Activated B cell treated with CpG ODN at 0.5 μM for 24 hours (primary cell): ENCODE measurements around the gene PRDM16. TPM values are rescaled to one million over a fixed set of nuclear protein-coding genes. Genes with fewer than 3 reads are reported as not detected.

Experiments used
- ATAC-seq: fragments of 200-7000 bp; cut with Tn5 transposase; one replicate; pipeline ENCODE4 v1.10.0; 2021; ENCODE audit warnings: low read depth, mild to moderate bottlenecking, moderate library complexity
- CTCF ChIA-PET: fragments of 350-600 bp; sonication (Branson Sonifier 250); formaldehyde crosslinking; loops from one replicate; lab custom pipeline; 2021; ENCODE audit warnings: antibody characterized with exemption; lab: Charles Lee
- POLR2A ChIA-PET: fragments of 350-600 bp; sonication (Branson Sonifier 250); formaldehyde crosslinking; loops from one replicate; lab custom pipeline; 2021; ENCODE audit warnings: antibody characterized with exemption; lab: Charles Lee
- DNase-seq: peaks from one replicate; pipeline ENCODE4 v3.0.0; 2022
- H3K27ac Mint-ChIP-seq: one replicate; pipeline ENCODE4 v1.8.0; 2020; ENCODE audit warnings: mixed read lengths
- H3K27me3 Mint-ChIP-seq: one replicate; pipeline ENCODE4 v1.8.0; 2021; ENCODE audit warnings: mixed read lengths
- H3K36me3 Mint-ChIP-seq: one replicate; pipeline ENCODE4 v1.8.0; 2021; ENCODE audit warnings: low read depth, mixed read lengths
- H3K4me1 Mint-ChIP-seq: one replicate; pipeline ENCODE4 v1.8.0; 2021; ENCODE audit warnings: mixed read lengths
- H3K4me3 Mint-ChIP-seq: one replicate; pipeline ENCODE4 v1.8.0; 2020; ENCODE audit warnings: mild to moderate bottlenecking, mixed read lengths
- H3K9me3 Mint-ChIP-seq: one replicate; pipeline ENCODE4 v1.8.0; 2020; ENCODE audit warnings: mixed read lengths
- intact Hi-C: fragments of 100-400 bp; cut with micrococcal nuclease; formaldehyde crosslinking; loops from one replicate; pipeline ENCODE4 v1.15.1; 2024
- total RNA-seq: library from RNA; stranded (reverse); gene quantifications from 2 replicates; pipeline ENCODE4 v1.2.3, GENCODE V29; 2022
- TF ChIP-seq, protein P1 (sequence below): fragments of 200-600 bp; IDR thresholded peaks from one replicate; pipeline ENCODE4 v1.8.0; 2022; ENCODE audit warnings: antibody characterized with exemption, mild to moderate bottlenecking

The PRDM16 gene
- total RNA-seq, 1 donor from 2014 or later: not detected

DNA sequence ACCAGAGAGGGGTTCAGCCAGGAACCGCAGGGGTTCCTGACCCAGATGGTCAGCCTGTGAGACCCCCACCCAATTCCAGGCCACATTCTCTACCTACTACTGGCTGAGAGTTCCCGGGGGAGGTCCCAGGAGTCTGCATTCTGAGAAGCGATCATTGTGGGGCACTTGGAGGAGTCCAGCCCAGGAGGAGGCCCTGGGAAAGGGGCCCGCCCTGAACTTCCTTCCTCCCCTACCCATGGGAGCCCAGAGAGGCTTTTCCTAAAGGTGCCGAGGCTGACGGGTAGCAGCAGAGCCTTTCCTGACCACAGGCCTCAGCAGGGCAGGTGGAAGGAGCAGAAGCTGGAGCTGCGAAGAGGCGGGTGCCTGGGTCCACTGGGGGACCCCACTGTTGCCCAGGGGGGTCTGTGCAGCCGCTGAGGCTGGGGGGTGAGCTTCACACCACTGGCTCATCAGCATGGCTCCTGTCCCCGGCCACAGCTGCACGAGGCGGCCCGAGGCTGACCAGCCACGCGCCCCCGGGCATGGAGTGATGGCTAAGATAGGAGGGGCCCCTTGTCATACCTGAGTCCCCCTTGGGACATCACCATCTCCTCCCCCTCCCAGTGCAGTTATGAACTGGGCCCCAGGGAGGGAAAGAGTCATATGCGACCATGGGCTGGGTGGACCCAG lies 127.7 kb downstream of the PRDM16 start:
- ATAC-seq: no peak
- intact Hi-C loops: no loop called here
- Mint-ChIP-seq H3K4me1 (no peaks in the 10 kb centered on the region), H3K27me3 (peaks cover 4% of the 10 kb centered on the region), H3K9me3 (no peaks in the 10 kb centered on the region), H3K27ac (no peak overlapping the region), H3K4me3 (no peak overlapping the region), H3K36me3 (no peaks in the 10 kb centered on the region)
- ChIA-PET CTCF (no interaction called here), POLR2A (no interaction called here)
- DNase-seq: no peak
- TF ChIP-seq, protein P1, sequence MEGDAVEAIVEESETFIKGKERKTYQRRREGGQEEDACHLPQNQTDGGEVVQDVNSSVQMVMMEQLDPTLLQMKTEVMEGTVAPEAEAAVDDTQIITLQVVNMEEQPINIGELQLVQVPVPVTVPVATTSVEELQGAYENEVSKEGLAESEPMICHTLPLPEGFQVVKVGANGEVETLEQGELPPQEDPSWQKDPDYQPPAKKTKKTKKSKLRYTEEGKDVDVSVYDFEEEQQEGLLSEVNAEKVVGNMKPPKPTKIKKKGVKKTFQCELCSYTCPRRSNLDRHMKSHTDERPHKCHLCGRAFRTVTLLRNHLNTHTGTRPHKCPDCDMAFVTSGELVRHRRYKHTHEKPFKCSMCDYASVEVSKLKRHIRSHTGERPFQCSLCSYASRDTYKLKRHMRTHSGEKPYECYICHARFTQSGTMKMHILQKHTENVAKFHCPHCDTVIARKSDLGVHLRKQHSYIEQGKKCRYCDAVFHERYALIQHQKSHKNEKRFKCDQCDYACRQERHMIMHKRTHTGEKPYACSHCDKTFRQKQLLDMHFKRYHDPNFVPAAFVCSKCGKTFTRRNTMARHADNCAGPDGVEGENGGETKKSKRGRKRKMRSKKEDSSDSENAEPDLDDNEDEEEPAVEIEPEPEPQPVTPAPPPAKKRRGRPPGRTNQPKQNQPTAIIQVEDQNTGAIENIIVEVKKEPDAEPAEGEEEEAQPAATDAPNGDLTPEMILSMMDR: no peak

DNA sequence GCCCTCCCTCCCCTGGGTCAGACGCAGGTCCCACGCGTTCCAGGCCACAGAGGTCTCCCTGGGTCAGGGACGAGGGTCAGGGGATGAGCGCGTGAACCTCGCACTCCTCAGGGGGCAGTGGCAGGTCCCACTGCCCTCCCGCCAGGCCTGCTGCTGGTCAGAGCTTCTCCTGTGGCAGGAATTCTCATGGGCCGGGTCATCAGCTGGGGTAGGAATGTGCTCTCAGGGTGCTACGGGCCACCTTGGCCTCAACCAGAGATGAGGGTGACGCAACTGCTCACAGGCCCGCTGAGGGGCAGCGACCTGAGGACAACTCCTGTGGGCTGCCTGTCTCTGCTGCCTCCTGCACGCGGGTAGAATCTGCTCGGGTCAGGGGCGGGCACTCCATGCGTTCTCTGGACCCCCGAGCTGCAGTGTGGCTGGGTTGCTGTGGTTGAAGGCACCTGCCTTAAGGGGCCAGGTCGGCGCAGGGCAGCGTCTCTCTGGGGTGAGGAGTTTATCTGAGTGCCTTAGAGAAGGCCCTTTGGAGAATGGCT lies 128.8 kb downstream of the PRDM16 start:
- intact Hi-C loops: no loop called here
- ATAC-seq: no peak
- no peaks in the 10 kb centered on the region for H3K36me3 Mint-ChIP-seq
- no peak for DNase-seq
- ChIA-PET POLR2A (no interaction called here), CTCF (no interaction called here)
- no peaks in the 10 kb centered on the region for H3K4me1 Mint-ChIP-seq
- TF ChIP-seq, protein P1: no peak
- H3K27ac Mint-ChIP-seq: no peak overlapping the region
- no peaks in the 10 kb centered on the region for H3K9me3 Mint-ChIP-seq
- peaks cover 4% of the 10 kb centered on the region for H3K27me3 Mint-ChIP-seq
- no peak overlapping the region for H3K4me3 Mint-ChIP-seq

DNA sequence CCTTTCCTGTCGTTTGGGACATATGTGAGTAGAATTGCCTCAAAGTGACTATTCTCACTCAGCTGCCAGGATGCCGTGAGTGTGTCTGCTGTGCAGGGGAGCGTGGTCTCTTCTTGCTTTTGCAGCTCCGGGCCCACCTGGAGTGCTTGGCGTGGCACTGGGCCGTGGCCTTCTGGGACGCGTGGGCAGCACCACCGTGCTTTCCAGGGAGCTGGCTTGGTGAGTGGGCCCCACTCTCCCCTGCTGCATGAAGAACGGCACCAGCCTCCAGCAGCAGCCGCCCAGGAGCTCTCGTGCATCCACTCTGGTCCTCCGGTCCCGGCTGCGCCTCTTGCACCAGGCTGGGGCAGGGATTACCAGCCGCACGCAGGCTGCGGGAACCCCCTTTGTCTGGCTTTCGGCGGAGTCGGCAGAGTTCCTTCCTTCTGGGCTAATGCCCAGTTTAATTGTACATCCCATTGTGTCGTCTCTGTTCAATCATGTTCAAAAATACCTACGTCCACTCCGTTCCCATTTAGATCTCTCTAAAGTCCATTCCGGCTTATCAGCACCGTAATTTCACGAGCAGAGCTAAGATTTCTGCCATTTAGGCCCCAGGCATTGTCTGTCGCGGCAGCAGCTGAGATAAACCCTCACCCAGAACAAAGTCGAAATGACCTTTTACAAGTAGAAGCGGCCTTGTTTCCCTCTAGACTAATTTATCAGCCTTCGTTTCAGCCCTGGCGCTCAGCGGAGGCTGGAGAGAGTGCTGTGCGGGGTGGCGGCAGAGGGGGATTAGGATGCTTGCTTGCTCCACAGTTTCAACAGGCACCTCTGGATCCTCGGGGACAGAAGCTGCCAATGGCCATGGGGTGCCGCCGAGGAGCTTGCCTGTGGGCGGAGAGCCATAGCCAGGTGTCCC lies 129.6 kb downstream of the PRDM16 start:
- Mint-ChIP-seq H3K9me3 (no peaks in the 10 kb centered on the region), H3K27me3 (peaks cover 4% of the 10 kb centered on the region), H3K36me3 (no peaks in the 10 kb centered on the region), H3K27ac (no peak overlapping the region), H3K4me3 (no peak overlapping the region), H3K4me1 (no peaks in the 10 kb centered on the region)
- POLR2A ChIA-PET: no interaction called here
- intact Hi-C loops: no loop called here
- ATAC-seq (no peak), DNase-seq (no peak)
- CTCF ChIA-PET: no interaction called here
- TF ChIP-seq, protein P1: no peak

DNA sequence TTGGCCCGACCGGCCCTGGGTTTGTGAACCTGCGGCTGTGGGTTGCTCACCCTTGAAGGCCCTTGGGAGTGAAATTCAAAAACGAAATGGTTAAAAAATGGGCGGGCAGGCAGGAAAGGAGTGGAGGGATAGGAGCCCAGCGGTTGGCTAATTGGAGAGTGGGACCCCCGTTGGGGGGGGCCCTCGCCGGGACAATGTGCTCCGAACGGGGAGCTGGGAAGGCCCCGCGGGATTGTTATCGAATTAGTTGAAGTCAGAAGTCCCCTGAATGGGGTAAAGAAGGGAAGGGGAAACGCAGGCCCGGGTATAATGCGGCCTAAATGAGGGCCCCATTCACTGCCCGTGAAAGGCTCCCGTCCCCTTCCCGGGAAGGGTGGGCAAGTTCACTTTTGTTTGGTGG lies 135.7 kb downstream of the PRDM16 start:
- H3K27ac Mint-ChIP-seq: no peak overlapping the region
- no peaks in the 10 kb centered on the region for H3K27me3 Mint-ChIP-seq
- H3K9me3 Mint-ChIP-seq: no peaks in the 10 kb centered on the region
- CTCF ChIA-PET: no interaction called here
- DNase-seq (no peak), ATAC-seq (no peak)
- TF ChIP-seq, protein P1: no peak
- POLR2A ChIA-PET: no interaction called here
- intact Hi-C loops: no loop called here
- H3K4me1 Mint-ChIP-seq: no peaks in the 10 kb centered on the region
- H3K36me3 Mint-ChIP-seq: no peaks in the 10 kb centered on the region
- no peak overlapping the region for H3K4me3 Mint-ChIP-seq

DNA sequence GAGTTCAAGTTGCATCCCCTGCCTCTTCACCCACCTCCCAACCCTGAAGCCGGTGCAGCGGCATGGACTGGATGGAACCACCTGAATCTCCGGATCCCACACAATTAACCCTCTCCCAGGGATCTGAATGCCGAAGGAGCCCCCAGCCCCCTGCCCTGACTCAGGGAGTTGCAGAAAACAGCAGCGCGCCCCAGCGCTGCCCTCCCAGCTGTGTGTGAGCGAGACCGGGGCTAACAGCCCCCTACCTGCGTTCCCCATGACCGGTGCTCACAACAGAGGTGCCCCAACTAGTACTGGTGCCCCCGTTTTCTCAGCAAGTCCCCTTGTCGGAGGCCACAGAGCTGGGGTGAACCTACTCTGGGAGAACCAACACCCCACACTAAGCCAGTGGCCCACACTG lies 136.8 kb downstream of the PRDM16 start:
- intact Hi-C loops: no loop called here
- no peak overlapping the region for H3K27ac Mint-ChIP-seq
- no peak overlapping the region for H3K4me3 Mint-ChIP-seq
- no peaks in the 10 kb centered on the region for H3K9me3 Mint-ChIP-seq
- H3K4me1 Mint-ChIP-seq: no peaks in the 10 kb centered on the region
- H3K27me3 Mint-ChIP-seq: no peaks in the 10 kb centered on the region
- ATAC-seq (no peak), DNase-seq (no peak)
- CTCF ChIA-PET: no interaction called here
- no peaks in the 10 kb centered on the region for H3K36me3 Mint-ChIP-seq
- TF ChIP-seq, protein P1: no peak
- POLR2A ChIA-PET: no interaction called here
